GM04503 (cell line): Measurements from ENCODE around the gene EFNA2.
A peak's percentile ranks its signal among the peaks of the same experiment; 100 is the strongest.
"Not testable (repeated sequence)": the region's sequence is repeated elsewhere in the genome, so short reads cannot be mapped to it uniquely, and the experiment has no call there.

Experiments
- DNase-seq: peaks from one replicate; pipeline ENCODE4 v3.0.0-alpha.2; 2012; ENCODE audit warnings: low read depth

Gene EFNA2

GRCh38 chr19:1318678-1319471 is 33.2 kb downstream of the EFNA2 start:
- no peak for DNase-seq

- DNase-seq: not testable (repeated sequence)
Measured at GRCh38 chr19:1320282-1320650, 34.6 kb downstream of the EFNA2 start.

GRCh38 chr19:1321539-1321938 is 35.9 kb downstream of the EFNA2 start:
- DNase-seq: no peak

GRCh38 chr19:1322198-1322981 is 36.7 kb downstream of the EFNA2 start:
- no peak for DNase-seq

GRCh38 chr19:1324249-1324805 is 38.7 kb downstream of the EFNA2 start:
- no peak for DNase-seq

GRCh38 chr19:1324806-1325567 is 39.3 kb downstream of the EFNA2 start:
- peak; percentile 25 for DNase-seq

- DNase-seq: no peak
Measured at GRCh38 chr19:1325568-1326294, 40.1 kb downstream of the EFNA2 start.

- no peak for DNase-seq
Measured at GRCh38 chr19:1327125-1327524, 41.5 kb downstream of the EFNA2 start.

- not testable (repeated sequence) for DNase-seq
Measured at GRCh38 chr19:1332208-1332607, 46.5 kb downstream of the EFNA2 start.

- no peak for DNase-seq
Measured at GRCh38 chr19:1336079-1336684, 50.5 kb downstream of the EFNA2 start.

- no peak for DNase-seq
Measured at GRCh38 chr19:1340681-1341469, 55.2 kb downstream of the EFNA2 start.

- no peak for DNase-seq
Measured at GRCh38 chr19:1343041-1343440, 57.4 kb downstream of the EFNA2 start.

- no peak for DNase-seq
Measured at GRCh38 chr19:1349211-1349610, 63.5 kb downstream of the EFNA2 start.

- DNase-seq: no peak
Measured at GRCh38 chr19:1350867-1351266, 65.2 kb downstream of the EFNA2 start.
